ENCODE results near the gene DNAJC5G. TPM values are rescaled to one million over a fixed set of nuclear protein-coding genes. Genes with fewer than 3 reads are reported as not detected.

The DNAJC5G gene
- total and polyA plus RNA-seq, 2 donors (not counting 1 experiment from before 2014, with no cell fraction given), result not detected

DNA sequence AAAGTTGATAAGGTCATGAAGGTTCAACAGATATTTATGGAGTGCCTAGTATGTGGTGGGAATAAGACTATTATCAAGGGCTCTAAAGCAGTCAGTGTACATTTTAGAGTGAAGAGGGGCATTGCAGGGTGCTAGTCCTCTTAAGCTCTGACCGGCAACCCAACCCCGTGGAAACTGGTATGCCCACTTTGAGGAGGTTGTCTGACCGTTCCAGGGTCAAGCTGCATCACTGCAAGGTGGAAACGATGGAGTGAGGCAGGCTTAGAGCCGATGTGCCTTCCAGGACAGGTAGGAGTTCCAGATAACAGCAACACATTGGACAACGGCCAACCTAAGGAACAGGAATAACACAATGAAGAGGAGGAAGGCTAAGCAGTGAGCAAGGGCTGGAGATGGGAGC, 34.4 kb downstream of the DNAJC5G start:
- no peak overlapping the region for H3K4me2 ChIP-seq (ENCODE audit: extremely low read depth, insufficient read depth, low read length)
- TF ChIP-seq EZH2 (IDR thresholded peaks at IDR 0.05; ENCODE audit: low read length, missing control alignments), result no peak
- TF ChIP-seq, protein P1, sequence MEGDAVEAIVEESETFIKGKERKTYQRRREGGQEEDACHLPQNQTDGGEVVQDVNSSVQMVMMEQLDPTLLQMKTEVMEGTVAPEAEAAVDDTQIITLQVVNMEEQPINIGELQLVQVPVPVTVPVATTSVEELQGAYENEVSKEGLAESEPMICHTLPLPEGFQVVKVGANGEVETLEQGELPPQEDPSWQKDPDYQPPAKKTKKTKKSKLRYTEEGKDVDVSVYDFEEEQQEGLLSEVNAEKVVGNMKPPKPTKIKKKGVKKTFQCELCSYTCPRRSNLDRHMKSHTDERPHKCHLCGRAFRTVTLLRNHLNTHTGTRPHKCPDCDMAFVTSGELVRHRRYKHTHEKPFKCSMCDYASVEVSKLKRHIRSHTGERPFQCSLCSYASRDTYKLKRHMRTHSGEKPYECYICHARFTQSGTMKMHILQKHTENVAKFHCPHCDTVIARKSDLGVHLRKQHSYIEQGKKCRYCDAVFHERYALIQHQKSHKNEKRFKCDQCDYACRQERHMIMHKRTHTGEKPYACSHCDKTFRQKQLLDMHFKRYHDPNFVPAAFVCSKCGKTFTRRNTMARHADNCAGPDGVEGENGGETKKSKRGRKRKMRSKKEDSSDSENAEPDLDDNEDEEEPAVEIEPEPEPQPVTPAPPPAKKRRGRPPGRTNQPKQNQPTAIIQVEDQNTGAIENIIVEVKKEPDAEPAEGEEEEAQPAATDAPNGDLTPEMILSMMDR (conservative IDR thresholded peaks at IDR 0.05 in 1 of 2, IDR thresholded peaks at IDR 0.05 in 1 of 2; ENCODE audit: low read depth in 1 of 2, low read length in 2 of 2), result no peak
- peaks cover 2% of the 10 kb centered on the region for H3K36me3 ChIP-seq (ENCODE audit: control insufficient read depth, insufficient read depth, low read length)
- no peaks in the 10 kb centered on the region for H4K20me1 ChIP-seq (ENCODE audit: control insufficient read depth, extremely low read depth, insufficient read depth, low read length)
- H3K27me3 ChIP-seq (ENCODE audit: control insufficient read depth, insufficient read depth, low read length), result peaks cover 36% of the 10 kb centered on the region
- H3K79me2 ChIP-seq (ENCODE audit: control insufficient read depth, insufficient read depth, low read length), result no peaks in the 10 kb centered on the region
- H3K4me3 ChIP-seq (replicated peaks in 1 of 4; ENCODE audit: control extremely low read depth in 1 of 4, insufficient read depth in 1 of 4, low read depth in 3 of 4, low read length in 4 of 4), result no peak overlapping the region
- H2AFZ ChIP-seq (ENCODE audit: low read length), result no peak overlapping the region
- no peak overlapping the region for H3K27ac ChIP-seq (ENCODE audit: insufficient read depth, low read length)
- no peak for DNase-seq (ENCODE audit: low read depth in 2 of 2)
- H3K9ac ChIP-seq (ENCODE audit: insufficient read depth, low read length), result no peak overlapping the region
- H3K4me1 ChIP-seq (ENCODE audit: control insufficient read depth, extremely low read depth, insufficient read depth, low read length), result no peaks in the 10 kb centered on the region
- no peaks in the 10 kb centered on the region for H3K9me3 ChIP-seq (ENCODE audit: control insufficient read depth, insufficient read depth, low read depth, low read length)

DNA sequence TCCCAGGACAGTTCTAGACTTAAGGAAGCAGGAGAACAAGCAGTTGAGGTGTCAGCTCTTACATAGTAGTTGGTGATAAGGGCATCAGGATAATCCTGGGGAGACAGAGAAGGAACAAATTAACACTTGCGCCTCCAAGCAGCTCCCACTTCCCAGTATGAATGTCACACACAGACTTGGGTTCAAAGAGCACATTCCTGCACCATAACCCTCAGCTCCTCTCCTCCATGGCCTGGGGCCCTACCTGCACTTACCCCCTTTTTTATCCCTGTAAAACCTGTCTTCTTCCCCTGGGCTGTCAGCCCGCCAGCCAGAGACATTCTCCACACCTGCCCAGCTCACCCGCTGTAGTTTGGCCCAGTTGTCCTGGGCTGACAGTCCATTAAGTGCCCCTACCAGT, 36.9 kb downstream of the DNAJC5G start:
- Histone ChIP-seq H4K20me1 (ENCODE audit: control insufficient read depth, extremely low read depth, insufficient read depth, low read length) (no peaks in the 10 kb centered on the region), H3K4me2 (ENCODE audit: extremely low read depth, insufficient read depth, low read length) (no peak overlapping the region), H3K4me1 (ENCODE audit: control insufficient read depth, extremely low read depth, insufficient read depth, low read length) (no peaks in the 10 kb centered on the region), H3K4me3 (replicated peaks in 1 of 4; ENCODE audit: control extremely low read depth in 1 of 4, insufficient read depth in 1 of 4, low read depth in 3 of 4, low read length in 4 of 4) (no peak overlapping the region), H3K79me2 (ENCODE audit: control insufficient read depth, insufficient read depth, low read length) (no peaks in the 10 kb centered on the region), H3K9ac (ENCODE audit: insufficient read depth, low read length) (no peak overlapping the region), H2AFZ (ENCODE audit: low read length) (no peak overlapping the region), H3K27ac (ENCODE audit: insufficient read depth, low read length) (no peak overlapping the region), H3K36me3 (ENCODE audit: control insufficient read depth, insufficient read depth, low read length) (peaks cover 2% of the 10 kb centered on the region), H3K27me3 (ENCODE audit: control insufficient read depth, insufficient read depth, low read length) (peaks cover 14% of the 10 kb centered on the region), H3K9me3 (ENCODE audit: control insufficient read depth, insufficient read depth, low read depth, low read length) (no peaks in the 10 kb centered on the region)
- TF ChIP-seq, protein P1 (conservative IDR thresholded peaks at IDR 0.05 in 1 of 2, IDR thresholded peaks at IDR 0.05 in 1 of 2; ENCODE audit: low read depth in 1 of 2, low read length in 2 of 2), result no peak
- no peak for TF ChIP-seq EZH2 (IDR thresholded peaks at IDR 0.05; ENCODE audit: low read length, missing control alignments)
- no peak for DNase-seq (ENCODE audit: low read depth in 2 of 2)

DNA sequence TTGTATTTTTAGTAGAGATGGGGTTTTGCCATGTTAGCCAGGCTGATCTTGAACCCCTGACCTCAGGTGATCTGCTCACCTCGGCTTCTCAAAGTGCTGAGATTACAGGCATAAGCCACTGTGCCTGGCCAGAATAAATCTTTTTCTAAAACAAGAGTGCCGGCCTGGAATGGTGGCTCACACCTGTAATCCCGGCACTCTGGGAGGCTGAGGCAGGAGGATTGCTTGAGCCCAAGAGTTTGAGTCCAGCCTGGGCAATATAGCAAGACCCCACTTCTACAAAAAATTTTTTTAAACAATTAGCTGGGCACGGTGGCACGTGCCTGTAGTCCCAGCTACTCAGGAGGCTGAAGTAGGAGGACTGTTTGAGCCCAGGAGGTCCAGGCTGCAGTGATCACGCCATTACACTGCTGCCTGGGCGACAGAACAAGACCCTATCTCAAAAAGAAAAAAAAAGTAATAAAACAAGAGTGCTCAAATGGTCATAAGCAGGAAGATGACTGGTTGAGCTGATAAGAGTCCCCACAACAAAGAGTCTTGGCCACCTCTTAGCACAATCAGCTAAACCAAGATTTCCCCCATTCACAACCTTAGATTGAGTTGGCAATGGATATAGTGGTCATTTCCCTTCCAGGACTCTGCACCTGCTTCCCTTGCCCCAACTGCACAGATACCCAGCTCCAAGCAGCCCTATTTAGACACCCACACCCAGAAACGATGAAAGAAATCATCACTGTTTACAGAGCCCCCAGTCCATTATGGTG, 38.8 kb downstream of the DNAJC5G start:
- no peak for DNase-seq (ENCODE audit: low read depth in 2 of 2)
- Histone ChIP-seq H3K4me1 (ENCODE audit: control insufficient read depth, extremely low read depth, insufficient read depth, low read length) (no peaks in the 10 kb centered on the region), H3K4me2 (ENCODE audit: extremely low read depth, insufficient read depth, low read length) (no peak overlapping the region), H3K27me3 (ENCODE audit: control insufficient read depth, insufficient read depth, low read length) (no peaks in the 10 kb centered on the region), H3K4me3 (replicated peaks in 1 of 4; ENCODE audit: control extremely low read depth in 1 of 4, insufficient read depth in 1 of 4, low read depth in 3 of 4, low read length in 4 of 4) (no peak overlapping the region), H2AFZ (ENCODE audit: low read length) (no peak overlapping the region), H4K20me1 (ENCODE audit: control insufficient read depth, extremely low read depth, insufficient read depth, low read length) (no peaks in the 10 kb centered on the region), H3K9ac (ENCODE audit: insufficient read depth, low read length) (no peak overlapping the region), H3K9me3 (ENCODE audit: control insufficient read depth, insufficient read depth, low read depth, low read length) (no peaks in the 10 kb centered on the region), H3K79me2 (ENCODE audit: control insufficient read depth, insufficient read depth, low read length) (no peaks in the 10 kb centered on the region), H3K36me3 (ENCODE audit: control insufficient read depth, insufficient read depth, low read length) (peaks cover 2% of the 10 kb centered on the region), H3K27ac (ENCODE audit: insufficient read depth, low read length) (no peak overlapping the region)
- TF ChIP-seq EZH2 (IDR thresholded peaks at IDR 0.05; ENCODE audit: low read length, missing control alignments), result no peak
- TF ChIP-seq, protein P1 (conservative IDR thresholded peaks at IDR 0.05 in 1 of 2, IDR thresholded peaks at IDR 0.05 in 1 of 2; ENCODE audit: low read depth in 1 of 2, low read length in 2 of 2), result no peak

All from fibroblast of lung (primary cell).